GM12892 (cell line): ENCODE results near the gene CHADL.

Source experiments
- POLR2A ChIP-seq: IDR thresholded peaks from 2 replicates; pipeline ENCODE4 v1.6.1; 2011; ENCODE audit warnings: low read depth, low read length, control low read depth
- POLR2AphosphoS5 ChIP-seq: IDR thresholded peaks from 2 replicates; pipeline ENCODE4 v1.6.1; 2011; ENCODE audit warnings: low read depth, low read length, control low read depth
- TAF1 ChIP-seq: IDR thresholded peaks from 2 replicates; pipeline ENCODE4 v1.6.1; 2011; ENCODE audit warnings: low read depth, mild to moderate bottlenecking, control low read depth, low read length, borderline replicate concordance

DNA sequence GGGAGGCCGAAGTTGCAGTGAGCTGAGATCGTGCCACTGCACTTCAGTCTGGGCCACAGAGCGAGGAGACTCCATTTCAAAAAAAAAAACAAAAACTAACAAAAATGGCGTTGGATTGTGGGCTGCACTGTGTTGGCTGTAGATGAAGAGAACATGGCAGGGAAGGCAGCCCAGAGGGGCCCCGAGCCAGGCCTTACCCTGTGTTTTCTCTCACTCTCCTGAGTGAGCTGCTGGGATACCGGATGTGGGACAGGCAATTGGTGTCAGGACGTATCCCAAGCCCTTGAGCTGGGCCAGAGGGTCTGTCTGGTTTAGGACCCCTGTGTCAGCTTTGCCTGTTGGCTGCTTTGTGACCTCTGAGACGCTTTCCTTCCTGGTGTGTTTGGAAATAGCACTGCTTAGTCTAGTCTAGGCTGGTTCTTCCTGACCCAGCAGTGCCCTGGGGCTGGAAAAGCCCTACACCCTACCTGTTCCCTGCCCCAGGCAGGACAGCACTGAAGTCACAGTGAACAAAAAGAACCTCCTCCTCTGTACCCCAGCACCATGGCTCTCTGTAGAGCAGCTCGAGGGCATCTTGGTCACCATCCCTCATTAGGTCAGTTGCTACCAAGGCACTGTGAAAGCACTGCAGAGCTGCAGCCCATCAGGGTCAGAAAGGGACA, 17.8 kb downstream of the CHADL start:
- TF ChIP-seq TAF1, result no peak
- no peak for TF ChIP-seq POLR2AphosphoS5
- no peak for TF ChIP-seq POLR2A
